ES-I3 (cell line): ENCODE results near the gene PCDHB11.
"Not testable (repeated sequence)": the region's sequence is repeated elsewhere in the genome, so short reads cannot be mapped to it uniquely, and the experiment has no call there.

Source experiments
- H3K36me3 ChIP-seq: 2 replicates; pipeline ENCODE4 v1.6.1; 2013; ENCODE audit warnings: mild to moderate bottlenecking, low read length, control low read depth, moderate library complexity; ENCODE audit not compliant: insufficient read depth
- H3K4me1 ChIP-seq: 2 replicates; pipeline ENCODE4 v1.6.1; 2013; ENCODE audit warnings: mild to moderate bottlenecking, control low read depth, low read length; ENCODE audit not compliant: insufficient read depth
- H3K9ac ChIP-seq: 2 replicates; pipeline ENCODE4 v1.6.1; 2013; ENCODE audit warnings: low read depth, mild to moderate bottlenecking, low read length, moderate library complexity
- H3K9me3 ChIP-seq: 2 replicates; pipeline ENCODE4 v1.6.1; 2013; ENCODE audit warnings: mild to moderate bottlenecking, low read length, moderate library complexity; ENCODE audit not compliant: control insufficient read depth, insufficient read depth

The PCDHB11 gene

GRCh38 chr5:141208478-141208877, 9.1 kb downstream of the PCDHB11 start, which contains the start of gene PCDHB12:
Gene PCDHB12, plus strand, starts transcription at chr5:141208719. Its CDS starts 189 bp downstream, at chr5:141208908.
- no peaks in the 10 kb centered on the region for H3K36me3 ChIP-seq
- no peaks in the 10 kb centered on the region for H3K4me1 ChIP-seq
- H3K9ac ChIP-seq, result no peak within 1 kb of the TSS
- no peaks in the 10 kb centered on the region for H3K9me3 ChIP-seq

- not testable (repeated sequence) for H3K36me3 ChIP-seq, H3K9me3 ChIP-seq, H3K4me1 ChIP-seq, H3K9ac ChIP-seq
Observed at GRCh38 chr5:141210281-141210680, 10.9 kb downstream of the PCDHB11 start.

- not testable (repeated sequence) for H3K9me3 ChIP-seq, H3K4me1 ChIP-seq, H3K9ac ChIP-seq, H3K36me3 ChIP-seq
Observed at GRCh38 chr5:141210849-141211248, 11.4 kb downstream of the PCDHB11 start.

GRCh38 chr5:141213656-141214339, 14.4 kb downstream of the PCDHB11 start, which contains the start of gene PCDHB13:
Gene PCDHB13, plus strand, starts transcription at chr5:141213919. Its CDS starts 205 bp downstream, at chr5:141214124.
- not testable (repeated sequence) for H3K9me3 ChIP-seq, H3K36me3 ChIP-seq, H3K4me1 ChIP-seq
- peak within 1 kb of the TSS; percentile 33; the same call in 1 of the 2 replicates for H3K9ac ChIP-seq

GRCh38 chr5:141214583-141214982, 15.2 kb downstream of the PCDHB11 start:
- not testable (repeated sequence) for H3K36me3 ChIP-seq, H3K9me3 ChIP-seq, H3K9ac ChIP-seq, H3K4me1 ChIP-seq

GRCh38 chr5:141215504-141215903, 16.1 kb downstream of the PCDHB11 start:
- not testable (repeated sequence) for H3K9me3 ChIP-seq, H3K9ac ChIP-seq, H3K4me1 ChIP-seq, H3K36me3 ChIP-seq

GRCh38 chr5:141216035-141216434, 16.6 kb downstream of the PCDHB11 start:
- H3K4me1 ChIP-seq, H3K36me3 ChIP-seq, H3K9ac ChIP-seq, H3K9me3 ChIP-seq: not testable (repeated sequence)

- Histone ChIP-seq H3K9me3 (no peaks in the 10 kb centered on the region), H3K9ac (peak within 1 kb of the TSS; percentile 4; the same call in 1 of the 2 replicates), H3K36me3 (no peaks in the 10 kb centered on the region), H3K4me1 (no peaks in the 10 kb centered on the region)
Observed at GRCh38 chr5:141223112-141223783, 23.8 kb downstream of the PCDHB11 start, which contains the start of gene PCDHB14. Gene PCDHB14, plus strand, starts transcription at chr5:141223343. Its CDS starts 163 bp downstream, at chr5:141223506.

- H3K9ac ChIP-seq, H3K36me3 ChIP-seq, H3K9me3 ChIP-seq, H3K4me1 ChIP-seq: not testable (repeated sequence)
Observed at GRCh38 chr5:141224844-141225243, 25.4 kb downstream of the PCDHB11 start.

GRCh38 chr5:141225421-141225820, 26.0 kb downstream of the PCDHB11 start:
- H3K9me3 ChIP-seq, H3K4me1 ChIP-seq, H3K9ac ChIP-seq: not testable (repeated sequence)

GRCh38 chr5:141234109-141234667, 34.8 kb downstream of the PCDHB11 start:
- H3K9me3 ChIP-seq, result peaks cover 3% of the 10 kb centered on the region; the same call in 1 of the 2 replicates

More at GRCh38 chr5:141225421-141225820, 26.0 kb downstream of the PCDHB11 start:
- H3K36me3 ChIP-seq, result not testable (repeated sequence)

GRCh38 chr5:141235922-141236321, 36.5 kb downstream of the PCDHB11 start:
- not testable (repeated sequence) for H3K4me1 ChIP-seq, H3K36me3 ChIP-seq, H3K9ac ChIP-seq, H3K9me3 ChIP-seq

More at GRCh38 chr5:141234109-141234667, 34.8 kb downstream of the PCDHB11 start:
- no peak overlapping the region for H3K9ac ChIP-seq
- no peaks in the 10 kb centered on the region for H3K36me3 ChIP-seq
- no peaks in the 10 kb centered on the region for H3K4me1 ChIP-seq

- Histone ChIP-seq H3K9ac (no peak overlapping the region), H3K4me1 (no peaks in the 10 kb centered on the region), H3K9me3 (peaks cover 3% of the 10 kb centered on the region), H3K36me3 (no peaks in the 10 kb centered on the region)
Observed at GRCh38 chr5:141236516-141237313, 37.3 kb downstream of the PCDHB11 start.

GRCh38 chr5:141241496-141241895, 42.1 kb downstream of the PCDHB11 start:
- Histone ChIP-seq H3K4me1 (no peaks in the 10 kb centered on the region), H3K9ac (no peak overlapping the region), H3K36me3 (no peaks in the 10 kb centered on the region; the same call in 1 of the 2 replicates), H3K9me3 (peaks cover 3% of the 10 kb centered on the region)
